IPS-18a (cell line): ENCODE measurements around the gene TMEM60.
"Not testable (repeated sequence)": the region's sequence is repeated elsewhere in the genome, so short reads cannot be mapped to it uniquely, and the experiment has no call there.

ENCODE experiments used
- H3K27ac ChIP-seq: one replicate; pipeline ENCODE4 v1.5.1; 2013; ENCODE audit warnings: low read length
- H3K27me3 ChIP-seq: one replicate; pipeline ENCODE4 v1.6.1; 2013; ENCODE audit warnings: mild to moderate bottlenecking, low read length; ENCODE audit not compliant: control insufficient read depth, insufficient read depth
- H3K36me3 ChIP-seq: one replicate; pipeline ENCODE4 v1.6.1; 2013; ENCODE audit warnings: low read depth, low read length; ENCODE audit not compliant: control insufficient read depth
- H3K4me1 ChIP-seq: one replicate; pipeline ENCODE4 v1.6.1; 2013; ENCODE audit warnings: low read depth, low read length; ENCODE audit not compliant: control insufficient read depth
- H3K4me3 ChIP-seq: one replicate; pipeline ENCODE4 v1.5.1; 2013; ENCODE audit warnings: low read length
- H3K9ac ChIP-seq: one replicate; pipeline ENCODE4 v1.6.1; 2013; ENCODE audit warnings: mild to moderate bottlenecking, low read length, moderate library complexity
- H3K9me3 ChIP-seq: one replicate; pipeline ENCODE4 v1.6.1; 2013; ENCODE audit warnings: low read depth, low read length; ENCODE audit not compliant: control insufficient read depth

TMEM60 gene

DNA sequence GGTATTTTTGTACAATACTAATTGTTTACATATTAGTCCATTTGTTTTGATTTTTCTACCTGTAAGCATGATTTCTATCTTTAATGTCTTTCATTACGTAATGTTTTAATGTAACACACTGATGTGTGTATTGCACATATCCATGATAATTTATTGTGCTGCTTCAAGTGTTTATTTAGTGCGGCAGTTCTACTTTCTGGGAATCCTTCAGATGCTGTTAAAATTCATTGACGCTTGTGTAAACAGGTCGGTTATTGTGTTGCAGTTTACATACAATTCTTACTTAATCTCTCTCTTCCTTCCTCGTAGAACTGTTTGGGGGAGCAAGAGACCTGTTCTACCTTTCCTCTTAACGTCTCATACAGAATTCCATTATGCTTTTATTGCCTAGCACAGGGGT lies 6.9 kb downstream of the TMEM60 start:
- no peaks in the 10 kb centered on the region for H3K4me1 ChIP-seq
- no peak overlapping the region for H3K4me3 ChIP-seq
- H3K27ac ChIP-seq = no peak overlapping the region
- no peak overlapping the region for H3K9ac ChIP-seq
- H3K27me3 ChIP-seq = no peaks in the 10 kb centered on the region
- peaks cover under 1% of the 10 kb centered on the region for H3K9me3 ChIP-seq
- peaks cover 5% of the 10 kb centered on the region for H3K36me3 ChIP-seq

DNA sequence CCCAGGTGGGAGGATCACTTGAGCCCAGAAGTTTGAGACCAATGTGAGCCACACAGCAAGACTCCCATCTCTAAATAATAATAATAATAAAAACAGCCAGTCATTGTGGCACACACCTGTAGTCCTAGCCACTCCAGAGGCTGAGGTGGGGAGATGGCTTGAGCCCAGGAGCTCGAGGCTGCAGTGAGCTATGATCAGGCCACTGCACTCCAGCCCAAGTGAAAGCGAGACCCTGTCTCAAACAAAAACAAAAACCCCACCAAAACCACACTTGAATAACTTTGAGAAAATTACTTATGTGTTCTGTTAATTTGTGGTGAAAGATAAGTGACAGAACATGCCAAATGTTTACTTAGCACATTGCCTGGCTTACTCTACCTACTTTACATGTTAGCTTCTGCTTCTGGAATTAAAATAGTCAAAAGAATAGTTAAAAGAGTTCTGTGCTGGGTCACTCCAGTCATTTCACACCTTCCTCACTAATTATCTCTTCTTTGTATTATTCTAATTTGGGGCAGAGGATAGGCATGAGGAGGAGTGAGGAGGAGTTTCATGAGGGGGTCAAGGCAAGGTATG lies 9.8 kb downstream of the TMEM60 start:
- no peak overlapping the region for H3K27ac ChIP-seq
- H3K9me3 ChIP-seq = peaks cover 15% of the 10 kb centered on the region
- H3K9ac ChIP-seq = no peak overlapping the region
- H3K4me1 ChIP-seq = no peaks in the 10 kb centered on the region
- peaks cover 3% of the 10 kb centered on the region for H3K36me3 ChIP-seq
- no peaks in the 10 kb centered on the region for H3K27me3 ChIP-seq
- no peak overlapping the region for H3K4me3 ChIP-seq

DNA sequence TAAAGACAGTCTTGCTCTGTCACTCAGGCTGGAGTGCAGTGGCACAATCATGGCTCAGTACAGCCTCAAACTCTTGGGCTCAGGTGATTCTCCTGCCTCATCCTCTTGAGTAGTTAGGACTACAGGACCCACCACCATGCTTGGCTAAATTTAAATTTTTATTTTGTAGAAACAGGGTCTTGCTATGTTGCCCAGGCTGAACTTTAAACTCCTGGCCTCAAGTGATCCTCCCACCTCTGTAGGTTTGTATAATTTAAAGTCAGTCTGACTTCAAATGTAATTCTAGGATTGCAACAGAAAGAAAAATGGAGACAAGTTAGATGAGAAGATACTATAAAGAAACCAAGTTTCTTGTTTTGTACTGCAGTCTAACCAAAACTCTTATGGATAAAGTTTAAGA lies 11.5 kb downstream of the TMEM60 start:
- no peak overlapping the region for H3K4me3 ChIP-seq
- H3K9me3 ChIP-seq = peaks cover 15% of the 10 kb centered on the region
- H3K4me1 ChIP-seq = no peaks in the 10 kb centered on the region
- no peaks in the 10 kb centered on the region for H3K27me3 ChIP-seq
- H3K27ac ChIP-seq = no peak overlapping the region
- no peak overlapping the region for H3K9ac ChIP-seq
- H3K36me3 ChIP-seq = peaks cover 3% of the 10 kb centered on the region

- Histone ChIP-seq H3K9ac (no peak overlapping the region), H3K36me3 (peaks cover 5% of the 10 kb centered on the region)
Observed at GRCh38 chr7:77786018-77786417, 12.2 kb downstream of the TMEM60 start.

GRCh38 chr7:77784426-77784825 lies 13.8 kb downstream of the TMEM60 start:
- H3K27me3 ChIP-seq, H3K27ac ChIP-seq, H3K9ac ChIP-seq, H3K4me1 ChIP-seq, H3K4me3 ChIP-seq: not testable (repeated sequence)
- H3K9me3 ChIP-seq = peaks cover 15% of the 10 kb centered on the region
- H3K36me3 ChIP-seq = peaks cover 10% of the 10 kb centered on the region

More at GRCh38 chr7:77786018-77786417, 12.2 kb downstream of the TMEM60 start:
- H3K4me1 ChIP-seq = no peaks in the 10 kb centered on the region
- peaks cover 15% of the 10 kb centered on the region for H3K9me3 ChIP-seq
- H3K27me3 ChIP-seq = no peaks in the 10 kb centered on the region
- H3K27ac ChIP-seq = no peak overlapping the region
- no peak overlapping the region for H3K4me3 ChIP-seq

- Histone ChIP-seq H3K27ac (no peak overlapping the region), H3K9me3 (peaks cover 15% of the 10 kb centered on the region), H3K36me3 (peaks cover 16% of the 10 kb centered on the region), H3K9ac (no peak overlapping the region), H3K4me3 (no peak overlapping the region), H3K4me1 (no peaks in the 10 kb centered on the region), H3K27me3 (no peaks in the 10 kb centered on the region)
Observed at GRCh38 chr7:77783545-77783944, 14.7 kb downstream of the TMEM60 start.

DNA sequence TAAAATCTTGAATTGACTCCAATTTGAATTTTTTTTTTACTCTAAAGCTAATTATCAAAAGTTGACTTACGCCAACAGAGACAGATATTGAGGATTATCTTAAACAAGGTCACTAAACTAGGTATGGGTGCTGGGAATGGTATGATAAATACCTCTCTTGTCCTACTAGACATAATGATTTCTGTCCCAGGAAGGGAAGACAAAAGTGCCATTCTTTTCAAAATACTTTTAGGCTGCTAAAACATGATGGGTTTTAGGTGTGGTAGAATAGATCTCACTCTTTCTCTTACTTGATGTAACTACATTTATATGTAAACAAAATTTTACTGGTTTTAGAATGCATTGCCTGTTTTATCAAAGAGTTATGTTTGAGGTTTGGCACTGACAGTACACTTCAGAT lies 15.1 kb downstream of the TMEM60 start:
- Histone ChIP-seq H3K4me1 (no peaks in the 10 kb centered on the region), H3K36me3 (peaks cover 18% of the 10 kb centered on the region), H3K9ac (no peak overlapping the region), H3K4me3 (no peak overlapping the region), H3K9me3 (peaks cover 15% of the 10 kb centered on the region), H3K27ac (no peak overlapping the region), H3K27me3 (no peaks in the 10 kb centered on the region)

DNA sequence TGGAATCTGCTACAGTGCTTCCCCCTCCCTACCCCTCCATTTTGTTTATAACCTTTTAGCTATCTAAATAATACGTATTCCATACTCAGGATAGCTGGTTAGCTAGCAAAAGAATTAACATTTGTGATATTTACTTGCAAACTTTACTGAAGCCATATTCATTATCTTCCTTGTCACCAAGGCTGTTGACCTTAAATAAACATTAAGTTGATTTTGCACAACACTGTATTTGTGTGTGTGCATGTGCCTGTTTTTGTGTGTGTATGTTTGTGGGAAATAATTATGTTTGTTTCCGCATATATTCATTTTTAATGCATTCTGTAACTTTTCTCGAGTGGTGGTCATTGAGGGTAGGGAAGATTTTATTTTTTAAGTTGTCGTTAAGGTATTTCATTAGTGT lies 15.9 kb downstream of the TMEM60 start:
- Histone ChIP-seq H3K27ac (no peak overlapping the region), H3K36me3 (peaks cover 18% of the 10 kb centered on the region), H3K4me3 (no peak overlapping the region), H3K9ac (no peak overlapping the region), H3K4me1 (no peaks in the 10 kb centered on the region), H3K27me3 (no peaks in the 10 kb centered on the region), H3K9me3 (peaks cover 15% of the 10 kb centered on the region)

DNA sequence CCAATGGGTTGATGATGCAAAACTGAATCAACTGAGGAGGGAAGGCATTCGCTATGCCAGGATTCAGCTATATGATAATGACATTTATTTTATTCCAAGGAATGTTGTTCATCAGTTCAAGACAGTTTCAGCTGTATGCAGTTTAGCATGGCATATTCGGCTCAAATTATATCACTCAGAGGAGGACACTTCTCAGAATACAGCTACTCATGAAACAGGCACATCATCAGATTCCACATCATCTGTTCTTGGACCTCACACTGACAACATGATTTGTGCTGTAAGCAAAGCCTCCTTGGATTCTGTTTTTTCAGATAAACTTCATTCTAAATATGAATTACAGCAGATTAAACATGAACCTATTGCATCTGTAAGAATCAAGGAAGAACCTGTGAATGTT lies 19.7 kb downstream of the TMEM60 start:
- Histone ChIP-seq H3K9ac (no peak overlapping the region), H3K27me3 (no peaks in the 10 kb centered on the region), H3K4me1 (no peaks in the 10 kb centered on the region), H3K27ac (no peak overlapping the region), H3K9me3 (no peaks in the 10 kb centered on the region), H3K4me3 (no peak overlapping the region), H3K36me3 (peaks cover 24% of the 10 kb centered on the region)

- H3K36me3 ChIP-seq = peaks cover 14% of the 10 kb centered on the region
- no peaks in the 10 kb centered on the region for H3K27me3 ChIP-seq
- H3K9ac ChIP-seq = no peak overlapping the region
- H3K4me3 ChIP-seq = no peak overlapping the region
- no peaks in the 10 kb centered on the region for H3K9me3 ChIP-seq
- no peak overlapping the region for H3K27ac ChIP-seq
- H3K4me1 ChIP-seq = no peaks in the 10 kb centered on the region
Observed at GRCh38 chr7:77771901-77772300, 26.3 kb downstream of the TMEM60 start.

GRCh38 chr7:77770316-77770715 lies 27.9 kb downstream of the TMEM60 start:
- H3K4me1 ChIP-seq = no peaks in the 10 kb centered on the region
- H3K27me3 ChIP-seq = no peaks in the 10 kb centered on the region
- H3K9ac ChIP-seq = no peak overlapping the region
- H3K9me3 ChIP-seq = no peaks in the 10 kb centered on the region
- H3K36me3 ChIP-seq = peaks cover 11% of the 10 kb centered on the region
- no peak overlapping the region for H3K4me3 ChIP-seq
- no peak overlapping the region for H3K27ac ChIP-seq

GRCh38 chr7:77766801-77767605 lies 31.2 kb downstream of the TMEM60 start:
- no peaks in the 10 kb centered on the region for H3K27me3 ChIP-seq
- no peaks in the 10 kb centered on the region for H3K36me3 ChIP-seq
- no peak overlapping the region for H3K4me3 ChIP-seq

More at GRCh38 chr7:77766801-77767605, 31.2 kb downstream of the TMEM60 start:
- H3K27ac ChIP-seq = no peak overlapping the region
- H3K9me3 ChIP-seq = no peaks in the 10 kb centered on the region
- H3K4me1 ChIP-seq = no peaks in the 10 kb centered on the region
- H3K9ac ChIP-seq = no peak overlapping the region
